ENCODE measurements around the gene TMEM140. TPM values are rescaled to one million over a fixed set of nuclear protein-coding genes. Genes with fewer than 3 reads are reported as not detected.

Gene TMEM140
- total and polyA plus RNA-seq, 2 of the 13 experiments (the other 11 are each of a cell fraction or from before 2014, with no cell fraction given), result 9.2 to 21.7 TPM

GRCh38 chr7:135179321-135179925 is 31.6 kb downstream of the TMEM140 start:
- ChIA-PET POLR2A (interaction anchor here (1.2 kb wide), 1 partner anchor 8 kb away, joined by 5 read pairs; no protein-coding TSS in a partner anchor), CTCF (ENCODE audit: low intra/inter-chr PET ratio, low total read pairs) (no interaction called here)
- H3K4me3 ChIP-seq (replicated peaks in 1 of 3; ENCODE audit: insufficient read depth in 1 of 3, low read depth in 2 of 3, low read length in 3 of 3), result no peak overlapping the region
- H3K9ac ChIP-seq (ENCODE audit: insufficient read depth, low read depth, low read length), result no peak overlapping the region
- in situ Hi-C loops (cut with HindIII; ENCODE audit: extremely low pct_ligation_motif_present, low pct_unique_long_range_greater_than_20kb) (loop anchor here (5.0 kb wide), 1 partner anchor 33 kb away; the partner anchor contains the start of gene WDR91), intact Hi-C loops (cut with micrococcal nuclease; ENCODE audit: unreplicated experiment) (no loop called here)
- FAIRE-seq (no peak), DNase-seq (ENCODE audit: low spot score) (no peak), ATAC-seq (no peak)
- no peak overlapping the region for H3K27ac ChIP-seq (ENCODE audit: extremely low read length, insufficient read depth, low read length)
- no peak for TF ChIP-seq ZNF567 (CRISPR knock-in tag; IDR thresholded peaks at IDR 0.05; ENCODE audit: borderline replicate concordance)
- H3K27me3 ChIP-seq (ENCODE audit: control insufficient read depth in 1 of 2, insufficient read depth in 2 of 2, low read length in 2 of 2), result no peaks in the 10 kb centered on the region
- H3K9me3 ChIP-seq (ENCODE audit: low read length), result peaks cover 30% of the 10 kb centered on the region
- WGBS (ENCODE audit: low lambda C conversion rate), result 94% methylated on average over 8 of the region's 8 CpGs
- peaks cover 23 to 78% of the 10 kb centered on the region in 2 experiments for H3K36me3 ChIP-seq (replicated peaks in 1 of 2; ENCODE audit: control insufficient read depth in 1 of 2, insufficient read depth in 2 of 2, low read length in 2 of 2)
- peaks cover 27% of the 10 kb centered on the region for H3K79me2 ChIP-seq (ENCODE audit: insufficient read depth, low read length)
- no peak overlapping the region for H2AFZ ChIP-seq (ENCODE audit: low read length)
- peaks cover 5% of the 10 kb centered on the region; the same call in 1 of the 2 replicates for H4K20me1 ChIP-seq (ENCODE audit: insufficient read depth, low read length)
- no peak overlapping the region for H3K4me2 ChIP-seq (ENCODE audit: low read depth, low read length)
- BruUV-seq (replicated peaks), result no TSS peak
- peaks cover 35% of the 10 kb centered on the region for H3K4me1 ChIP-seq (ENCODE audit: insufficient read depth, low read length)

- Histone ChIP-seq H3K36me3 (replicated peaks in 1 of 2; ENCODE audit: control insufficient read depth in 1 of 2, insufficient read depth in 2 of 2, low read length in 2 of 2) (peaks cover 23 to 73% of the 10 kb centered on the region in 2 experiments), H3K27me3 (ENCODE audit: control insufficient read depth in 1 of 2, insufficient read depth in 2 of 2, low read length in 2 of 2) (no peaks in the 10 kb centered on the region), H4K20me1 (ENCODE audit: insufficient read depth, low read length) (peaks cover 5% of the 10 kb centered on the region; the same call in 1 of the 2 replicates), H3K79me2 (ENCODE audit: insufficient read depth, low read length) (peaks cover 23% of the 10 kb centered on the region), H3K9ac (ENCODE audit: insufficient read depth, low read depth, low read length) (no peak overlapping the region), H3K4me3 (replicated peaks in 1 of 3; ENCODE audit: insufficient read depth in 1 of 3, low read depth in 2 of 3, low read length in 3 of 3) (no peak overlapping the region), H3K4me2 (ENCODE audit: low read depth, low read length) (no peak overlapping the region), H3K4me1 (ENCODE audit: insufficient read depth, low read length) (peaks cover 28% of the 10 kb centered on the region), H2AFZ (ENCODE audit: low read length) (no peak overlapping the region), H3K9me3 (ENCODE audit: low read length) (peaks cover 30% of the 10 kb centered on the region), H3K27ac (ENCODE audit: extremely low read length, insufficient read depth, low read length) (no peak overlapping the region)
- WGBS (ENCODE audit: low lambda C conversion rate), result 98% methylated on average over 5 of the region's 5 CpGs
- no peak for DNase-seq (ENCODE audit: low spot score)
- no peak for FAIRE-seq
- POLR2A ChIA-PET, result interaction anchor here (1.2 kb wide), 1 partner anchor 9 kb away, joined by 5 read pairs; no protein-coding TSS in a partner anchor
- CTCF ChIA-PET (ENCODE audit: low intra/inter-chr PET ratio, low total read pairs), result no interaction called here
- in situ Hi-C loops (cut with HindIII; ENCODE audit: extremely low pct_ligation_motif_present, low pct_unique_long_range_greater_than_20kb) (no loop called here), intact Hi-C loops (cut with micrococcal nuclease; ENCODE audit: unreplicated experiment) (no loop called here)
- no TSS peak for BruUV-seq (replicated peaks)
- no peak for ATAC-seq
- TF ChIP-seq MTA3 (CRISPR knock-in tag; IDR thresholded peaks at IDR 0.05) (no peak), MXD1 (CRISPR knock-in tag; IDR thresholded peaks at IDR 0.05) (no peak), ZSCAN25 (CRISPR knock-in tag; IDR thresholded peaks at IDR 0.05) (no peak), ZNF430 (CRISPR knock-in tag; IDR thresholded peaks at IDR 0.05) (no peak), SP1 (IDR thresholded peaks at IDR 0.05) (no peak), SP1 (CRISPR knock-in tag; IDR thresholded peaks at IDR 0.05) (no peak), ZNF776 (CRISPR knock-in tag; IDR thresholded peaks at IDR 0.05) (no peak), ZNF280D (CRISPR knock-in tag; IDR thresholded peaks at IDR 0.05) (no peak), KLF6 (CRISPR knock-in tag; IDR thresholded peaks at IDR 0.05) (no peak), MED13 (CRISPR knock-in tag; IDR thresholded peaks at IDR 0.05) (no peak), ZNF615 (CRISPR knock-in tag; IDR thresholded peaks at IDR 0.05; ENCODE audit: borderline replicate concordance) (no peak), CBX2 (IDR thresholded peaks at IDR 0.05; ENCODE audit: low read depth, low read length) (no peak), CBX2 (CRISPR knock-in tag; IDR thresholded peaks at IDR 0.05; ENCODE audit: low read depth) (no peak), FOXM1 (CRISPR knock-in tag; IDR thresholded peaks at IDR 0.05) (no peak), REXO4 (CRISPR knock-in tag; IDR thresholded peaks at IDR 0.05; ENCODE audit: borderline replicate concordance) (no peak), ZNF709 (CRISPR knock-in tag; IDR thresholded peaks at IDR 0.05) (no peak)
These were observed 32.2 kb downstream of the TMEM140 start for GRCh38 chr7:135180122-135180521.
